ENCODE results near the gene SLC38A4. TPM values are rescaled to one million over a fixed set of nuclear protein-coding genes. Genes with fewer than 3 reads are reported as not detected.

The SLC38A4 gene
- total and polyA plus RNA-seq, 2 experiments from 2014 or later, result 6.2 to 12.5 TPM

GRCh38 chr12:46777587-46777986, 48.2 kb downstream of the SLC38A4 start (continued):
- TF ChIP-seq CREB1 (CRISPR knock-in tag; IDR thresholded peaks at IDR 0.05; ENCODE audit: low read depth), result no peak

- no peaks in the 10 kb centered on the region for H3K9me2 ChIP-seq (ENCODE audit: insufficient read depth)
- no peaks in the 10 kb centered on the region for H4K20me1 ChIP-seq (replicated peaks; ENCODE audit: insufficient read depth)
- no peak overlapping the region for H3K27ac ChIP-seq (ENCODE audit: low read depth)
- no peak overlapping the region for H3K27ac Mint-ChIP-seq
- no peaks in the 10 kb centered on the region for H3K9me3 Mint-ChIP-seq
- H3K4me2 ChIP-seq, result no peak overlapping the region
- H3K36me3 Mint-ChIP-seq (ENCODE audit: low read depth), result no peaks in the 10 kb centered on the region
- H3F3A ChIP-seq (replicated peaks; ENCODE audit: low read depth), result no peaks in the 10 kb centered on the region
- no peak overlapping the region for H2AFZ ChIP-seq
- H3K4me1 ChIP-seq (ENCODE audit: insufficient read depth), result peaks cover 7% of the 10 kb centered on the region; the same call in 1 of the 2 replicates
- no peak for DNase-seq (ENCODE audit: low spot score)
- no peaks in the 10 kb centered on the region for H3K27me3 Mint-ChIP-seq (ENCODE audit: insufficient read depth, low read depth, poor library complexity)
- no peak for ATAC-seq
- no peak overlapping the region for H3K4me3 ChIP-seq
- H3K27me3 ChIP-seq (ENCODE audit: insufficient read depth), result no peaks in the 10 kb centered on the region
- H3K36me3 ChIP-seq (ENCODE audit: insufficient read depth), result no peaks in the 10 kb centered on the region
- H3K79me2 ChIP-seq (replicated peaks; ENCODE audit: insufficient read depth), result no peaks in the 10 kb centered on the region
- H3K4me1 Mint-ChIP-seq, result peaks cover 11% of the 10 kb centered on the region
- TF ChIP-seq CREB1 (CRISPR knock-in tag; IDR thresholded peaks at IDR 0.05; ENCODE audit: low read depth), result no peak
- no peak for TF ChIP-seq NANOG (IDR thresholded peaks at IDR 0.05; ENCODE audit: borderline replicate concordance)
- TF ChIP-seq ZNF462 (CRISPR knock-in tag; IDR thresholded peaks at IDR 0.05), result no peak
- no peak for TF ChIP-seq CTCF (conservative IDR thresholded peaks at IDR 0.05; ENCODE audit: low read depth in 2 of 2)
- no peak for TF ChIP-seq ETS1 (IDR thresholded peaks at IDR 0.05)
- TF ChIP-seq ZNF331 (CRISPR knock-in tag; IDR thresholded peaks at IDR 0.05; ENCODE audit: low read depth), result no peak
- no peak for TF ChIP-seq EZH2 (IDR thresholded peaks at IDR 0.05; ENCODE audit: low read depth, unreplicated experiment)
- TF ChIP-seq JUNB (IDR thresholded peaks at IDR 0.05; ENCODE audit: unreplicated experiment), result no peak
- TF ChIP-seq POLR2AphosphoS5 (IDR thresholded peaks at IDR 0.05; ENCODE audit: low read depth), result no peak
- H3K4me3 Mint-ChIP-seq, result no peak overlapping the region
These were observed 50.0 kb downstream of the SLC38A4 start for GRCh38 chr12:46775796-46776195.
